GM12864 (cell line): ENCODE results near the gene HAUS1.
A peak's percentile ranks its signal among the peaks of the same experiment; 100 is the strongest.

ENCODE experiments used
- DNase-seq: peaks from one replicate; pipeline ENCODE4 v3.0.0-alpha.2; 2011; ENCODE audit warnings: low read depth
- H3K4me3 ChIP-seq: 2 replicates; pipeline ENCODE4 v1.5.1; 2011; ENCODE audit warnings: mild to moderate bottlenecking, low read depth, low read length, control low read depth
- CTCF ChIP-seq: IDR thresholded peaks from 2 replicates; pipeline ENCODE4 v1.5.1; 2011; ENCODE audit warnings: low read depth, mild to moderate bottlenecking, moderate library complexity, low read length, control low read depth, inconsistent platforms; ENCODE audit errors: missing control alignments

HAUS1 gene

GRCh38 chr18:46071653-46072375 lies 32.4 kb upstream of the HAUS1 start, which contains the start of gene PSTPIP2:
Gene PSTPIP2 (minus strand): TSS chr18:46072260. CDS start chr18:46072188, 72 bp downstream.
- TF ChIP-seq CTCF, result no peak
- DNase-seq, result no peak
- peak within 1 kb of the TSS; percentile 17 for H3K4me3 ChIP-seq

GRCh38 chr18:46072376-46072867 lies 31.8 kb upstream of the HAUS1 start:
- no peak for DNase-seq
- no peak for TF ChIP-seq CTCF
- H3K4me3 ChIP-seq, result no peak overlapping the region

GRCh38 chr18:46072959-46073358 lies 31.2 kb upstream of the HAUS1 start:
- DNase-seq, result no peak
- H3K4me3 ChIP-seq, result no peak overlapping the region
- no peak for TF ChIP-seq CTCF

- DNase-seq, result peak; percentile 18
- H3K4me3 ChIP-seq, result no peak overlapping the region
- TF ChIP-seq CTCF, result peak; percentile 52
These were observed 30.5 kb upstream of the HAUS1 start for GRCh38 chr18:46073474-46074331.

- TF ChIP-seq CTCF, result no peak
- DNase-seq, result no peak
- no peak overlapping the region for H3K4me3 ChIP-seq
These were observed 24.8 kb upstream of the HAUS1 start for GRCh38 chr18:46079336-46079735.

GRCh38 chr18:46080156-46080555 lies 24.0 kb upstream of the HAUS1 start:
- no peak for TF ChIP-seq CTCF
- H3K4me3 ChIP-seq, result no peak overlapping the region
- no peak for DNase-seq
